ENCODE measurements around the gene OLFM1.
A peak's percentile ranks its signal among the peaks of the same experiment; 100 is the strongest.

OLFM1 gene

GRCh38 chr9:135123126-135123772 lies 35.8 kb downstream of the OLFM1 start:
- no peaks in the 10 kb centered on the region for H3K9me3 ChIP-seq
- DNase-seq, result no peak
- no peaks in the 10 kb centered on the region for H3K4me1 ChIP-seq
- H3K36me3 ChIP-seq, result peaks cover 0 to 8% (median 0%) of the 10 kb centered on the region in 3 donors
- peaks cover 0 to 24% of the 10 kb centered on the region in 2 donors for H3K27me3 ChIP-seq
- TF ChIP-seq CTCF (IDR thresholded peaks at IDR 0.05), result no peak
- intact Hi-C loops (cut with DNase I; ENCODE audit: low total_unique reads), result no loop called here
- no peak overlapping the region for H3K27ac ChIP-seq
- no peak overlapping the region for H3K4me3 ChIP-seq

GRCh38 chr9:135123773-135124134 lies 36.3 kb downstream of the OLFM1 start:
- Histone ChIP-seq H3K4me3 (no peak overlapping the region), H3K27me3 (peaks cover 0 to 29% of the 10 kb centered on the region in 2 donors), H3K9me3 (no peaks in the 10 kb centered on the region), H3K4me1 (no peaks in the 10 kb centered on the region), H3K36me3 (peaks cover 0 to 8% (median 0%) of the 10 kb centered on the region in 3 donors), H3K27ac (no peak overlapping the region)
- DNase-seq, result no peak
- no peak for TF ChIP-seq CTCF (IDR thresholded peaks at IDR 0.05)
- intact Hi-C loops (cut with DNase I; ENCODE audit: low total_unique reads), result no loop called here

- TF ChIP-seq CTCF (IDR thresholded peaks at IDR 0.05), result no peak
- H3K4me3 ChIP-seq, result no peak overlapping the region
- peaks cover 0 to 51% of the 10 kb centered on the region in 2 donors for H3K27me3 ChIP-seq
- no peaks in the 10 kb centered on the region for H3K36me3 ChIP-seq
- intact Hi-C loops (cut with DNase I; ENCODE audit: low total_unique reads), result no loop called here
- no peak overlapping the region for H3K27ac ChIP-seq
- H3K9me3 ChIP-seq, result no peaks in the 10 kb centered on the region
- H3K4me1 ChIP-seq, result no peaks in the 10 kb centered on the region
- peak; percentile 43 to 77 for DNase-seq
These were observed 39.2 kb downstream of the OLFM1 start for GRCh38 chr9:135126451-135127187.

- intact Hi-C loops (cut with DNase I; ENCODE audit: low total_unique reads), result no loop called here
- no peak for TF ChIP-seq CTCF (IDR thresholded peaks at IDR 0.05)
- no peaks in the 10 kb centered on the region for H3K4me1 ChIP-seq
- peaks cover 0 to 60% of the 10 kb centered on the region in 2 donors for H3K27me3 ChIP-seq
- H3K4me3 ChIP-seq, result no peak overlapping the region
- H3K27ac ChIP-seq, result no peak overlapping the region
- H3K36me3 ChIP-seq, result no peaks in the 10 kb centered on the region
- H3K9me3 ChIP-seq, result no peaks in the 10 kb centered on the region
- DNase-seq, result no peak
These were observed 40.5 kb downstream of the OLFM1 start for GRCh38 chr9:135127718-135128670.

- Histone ChIP-seq H3K4me1 (no peaks in the 10 kb centered on the region), H3K27ac (no peak overlapping the region), H3K4me3 (no peak overlapping the region), H3K9me3 (no peaks in the 10 kb centered on the region), H3K27me3 (peaks cover 0 to 72% of the 10 kb centered on the region in 2 donors), H3K36me3 (no peaks in the 10 kb centered on the region)
- no peak for DNase-seq
- intact Hi-C loops (cut with DNase I; ENCODE audit: low total_unique reads), result no loop called here
- no peak for TF ChIP-seq CTCF (IDR thresholded peaks at IDR 0.05)
These were observed 41.7 kb downstream of the OLFM1 start for GRCh38 chr9:135129137-135129695.

Data from tibial artery (tissue), 4 donors.